Effector memory CD4-positive, alpha-beta T cell (primary cell): ENCODE measurements around the gene AP1B1.

Experiments
- DNase-seq, 3 donors: peaks; one replicate each; pipeline ENCODE4 v3.0.0-alpha.2; 2020
- H3K27ac ChIP-seq: 2 replicates; pipeline ENCODE4 v1.7.0; 2013; ENCODE audit warnings: mild to moderate bottlenecking, low read length, moderate library complexity; ENCODE audit not compliant: insufficient read depth, poor library complexity, severe bottlenecking
- H3K27me3 ChIP-seq: replicated peaks from 2 replicates; pipeline ENCODE4 v1.7.0; 2013; ENCODE audit warnings: mild to moderate bottlenecking, low read length; ENCODE audit not compliant: insufficient read depth, control insufficient read depth, poor library complexity, severe bottlenecking
- H3K36me3 ChIP-seq: 2 replicates; pipeline ENCODE4 v1.7.0; 2013; ENCODE audit warnings: mild to moderate bottlenecking, low read length, moderate library complexity; ENCODE audit not compliant: control insufficient read depth, insufficient read depth
- H3K4me1 ChIP-seq: 2 replicates; pipeline ENCODE4 v1.7.0; 2013; ENCODE audit warnings: low read length, mild to moderate bottlenecking; ENCODE audit not compliant: control insufficient read depth, insufficient read depth, poor library complexity, severe bottlenecking
- H3K4me3 ChIP-seq: 2 replicates; pipeline ENCODE4 v1.7.0; 2013; ENCODE audit warnings: low read length, low read depth, mild to moderate bottlenecking; ENCODE audit not compliant: insufficient read depth, poor library complexity, severe bottlenecking
- H3K9me3 ChIP-seq: 2 replicates; pipeline ENCODE4 v1.7.0; 2013; ENCODE audit warnings: mild to moderate bottlenecking, low read length, moderate library complexity; ENCODE audit not compliant: control insufficient read depth

The AP1B1 gene

DNA sequence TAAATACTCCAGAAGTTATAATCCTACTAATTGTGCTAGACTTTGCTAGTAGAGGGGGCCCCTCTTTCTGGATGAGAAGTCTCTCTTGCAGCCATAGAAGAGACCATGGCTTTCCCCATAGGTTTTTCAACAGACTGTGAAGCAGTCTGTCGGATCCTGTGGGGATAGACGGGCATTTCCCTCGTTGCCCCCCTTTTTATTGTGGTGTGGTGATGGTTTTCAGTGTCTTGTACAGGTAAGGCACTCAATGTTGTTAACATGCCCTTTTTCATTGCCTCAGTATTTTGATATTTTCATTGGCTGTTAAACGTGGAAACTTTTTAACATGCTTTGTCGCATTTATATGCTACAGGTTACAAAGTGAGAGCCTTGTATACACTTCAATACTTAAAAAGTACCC, 98.3 kb downstream of the AP1B1 start:
- Histone ChIP-seq H3K36me3 (peaks cover 96% of the 10 kb centered on the region), H3K4me3 (no peak overlapping the region), H3K27me3 (no peaks in the 10 kb centered on the region), H3K9me3 (no peaks in the 10 kb centered on the region), H3K27ac (no peak overlapping the region), H3K4me1 (no peaks in the 10 kb centered on the region)
- no peak for DNase-seq

- H3K36me3 ChIP-seq = peaks cover 95% of the 10 kb centered on the region
- H3K9me3 ChIP-seq = no peaks in the 10 kb centered on the region
- DNase-seq = no peak
- no peak overlapping the region for H3K27ac ChIP-seq
- H3K27me3 ChIP-seq = no peaks in the 10 kb centered on the region
- no peak overlapping the region for H3K4me3 ChIP-seq
- no peaks in the 10 kb centered on the region for H3K4me1 ChIP-seq
Measured at GRCh38 chr22:29288837-29289236, 99.5 kb downstream of the AP1B1 start.

DNA sequence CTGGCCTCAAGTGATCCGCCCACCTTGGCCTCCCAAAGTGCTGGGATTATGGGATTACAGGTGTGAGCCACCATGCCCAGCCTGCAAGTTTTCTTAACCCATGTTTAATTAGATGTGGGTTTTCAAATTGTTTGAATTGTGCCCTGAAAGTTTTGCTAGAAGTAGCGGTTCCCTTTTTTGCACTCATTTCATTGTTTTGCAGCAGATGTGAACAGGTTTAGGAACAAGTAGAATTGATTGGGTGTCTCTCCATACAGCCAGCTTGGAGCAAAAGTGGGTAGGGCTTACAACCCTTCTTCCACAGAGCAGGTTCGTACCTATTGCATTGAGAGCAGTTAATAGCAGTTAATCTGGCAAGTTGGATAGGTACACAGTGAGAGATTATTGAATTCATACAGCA, 104.2 kb downstream of the AP1B1 start:
- Histone ChIP-seq H3K36me3 (peaks cover 83% of the 10 kb centered on the region), H3K9me3 (no peaks in the 10 kb centered on the region), H3K27me3 (no peaks in the 10 kb centered on the region), H3K27ac (no peak overlapping the region), H3K4me1 (no peaks in the 10 kb centered on the region), H3K4me3 (no peak overlapping the region)
- no peak for DNase-seq

- Histone ChIP-seq H3K4me3 (no peak overlapping the region), H3K27me3 (no peaks in the 10 kb centered on the region), H3K4me1 (peaks cover 2% of the 10 kb centered on the region), H3K36me3 (peaks cover 81% of the 10 kb centered on the region), H3K27ac (no peak overlapping the region), H3K9me3 (no peaks in the 10 kb centered on the region)
- no peak for DNase-seq
Measured at GRCh38 chr22:29277927-29278326, 110.4 kb downstream of the AP1B1 start.
